ENCODE data around the gene MTCL3.

- TF ChIP-seq POLR2A (IDR thresholded peaks at IDR 0.05), result no peak
- no peak for TF ChIP-seq CTCF (IDR thresholded peaks at IDR 0.05)
Measured at GRCh38 chr6:127486934-127487333, 32.2 kb downstream of the MTCL3 start.

Measured in breast epithelium (tissue), 3 donors.